GM21723 (cell line): ENCODE results near the gene RFTN1.

Experiments used
- ATAC-seq: cut with Tn5 transposase; IDR thresholded peaks from one replicate; pipeline ENCODE4 v1.9.1; 2021; ENCODE audit warnings: mild to moderate bottlenecking, moderate library complexity; ENCODE audit not compliant: unreplicated experiment

The RFTN1 gene

DNA sequence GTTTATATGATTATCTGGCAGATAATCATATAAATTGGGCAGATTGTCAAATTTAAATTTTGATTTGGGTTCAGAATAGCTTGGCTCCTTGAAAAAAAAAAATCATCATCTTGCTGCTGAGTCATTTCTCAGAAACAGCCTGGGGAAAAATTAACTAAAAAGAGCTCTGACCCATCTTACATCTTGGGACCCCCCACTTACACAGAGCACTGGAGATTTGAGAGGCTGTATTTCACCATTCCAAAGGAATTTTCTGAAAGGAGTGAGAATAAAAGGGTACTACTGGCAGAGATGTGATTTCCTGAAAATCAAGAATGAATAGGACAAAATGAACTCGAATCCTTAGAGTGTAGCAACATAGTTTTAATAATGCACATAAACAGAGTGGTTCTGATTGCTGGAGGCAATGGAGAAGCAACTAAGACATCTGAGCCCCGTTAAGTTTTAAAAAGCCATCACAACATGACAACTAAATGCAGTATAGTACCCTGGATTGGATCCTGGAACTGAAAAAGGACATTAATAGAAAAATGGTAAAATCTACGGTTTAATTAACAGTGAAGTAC, 97.5 kb downstream of the RFTN1 start:
- no peak for ATAC-seq

DNA sequence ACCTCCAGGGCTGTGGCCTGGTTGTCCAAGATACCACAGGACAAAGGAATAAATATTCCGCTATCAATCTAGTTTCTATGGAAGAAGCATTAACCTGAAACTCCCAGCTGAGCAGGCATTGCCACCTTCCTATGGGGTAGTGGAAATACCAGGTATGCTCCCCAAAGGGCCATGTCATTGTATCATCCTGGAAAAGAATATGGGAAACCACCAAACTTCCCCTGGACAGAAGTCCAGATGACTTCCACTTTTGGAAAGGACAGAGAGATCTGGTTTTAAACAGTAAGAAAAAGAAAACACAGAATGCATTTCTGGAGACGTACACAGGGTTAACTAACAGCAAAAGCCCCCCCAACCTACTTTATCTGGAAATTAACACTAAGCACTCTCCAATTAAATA, 100.2 kb downstream of the RFTN1 start:
- no peak for ATAC-seq

GRCh38 chr3:16412192-16412800, 101.2 kb downstream of the RFTN1 start:
- ATAC-seq = no peak

GRCh38 chr3:16411441-16411840, 102.1 kb downstream of the RFTN1 start:
- no peak for ATAC-seq

GRCh38 chr3:16410659-16411058, 102.8 kb downstream of the RFTN1 start:
- ATAC-seq = no peak

GRCh38 chr3:16409032-16409431, 104.5 kb downstream of the RFTN1 start:
- no peak for ATAC-seq

DNA sequence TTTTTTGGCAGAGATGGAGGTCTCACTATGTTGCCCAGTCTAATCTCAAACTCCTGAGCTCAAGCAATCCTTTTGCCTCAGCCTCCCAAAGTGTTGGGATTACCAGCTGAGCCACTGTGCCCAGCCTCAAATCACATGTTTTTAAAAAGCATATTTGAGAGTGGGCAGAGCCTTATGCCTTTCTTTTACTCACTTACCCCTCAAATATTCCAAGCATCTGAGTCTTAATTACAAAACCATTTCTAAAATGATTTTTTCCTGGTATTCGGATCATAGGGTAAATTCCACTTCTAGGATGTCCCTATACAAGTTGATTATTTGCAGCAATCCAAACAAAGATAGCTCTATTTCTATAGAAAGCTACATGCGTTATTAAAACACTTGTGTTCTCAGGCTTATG, 106.1 kb downstream of the RFTN1 start:
- ATAC-seq = no peak

- peak; percentile 55 for ATAC-seq
These were observed 106.9 kb downstream of the RFTN1 start for GRCh38 chr3:16406579-16406978.

GRCh38 chr3:16406166-16406565, 107.3 kb downstream of the RFTN1 start:
- ATAC-seq = no peak

DNA sequence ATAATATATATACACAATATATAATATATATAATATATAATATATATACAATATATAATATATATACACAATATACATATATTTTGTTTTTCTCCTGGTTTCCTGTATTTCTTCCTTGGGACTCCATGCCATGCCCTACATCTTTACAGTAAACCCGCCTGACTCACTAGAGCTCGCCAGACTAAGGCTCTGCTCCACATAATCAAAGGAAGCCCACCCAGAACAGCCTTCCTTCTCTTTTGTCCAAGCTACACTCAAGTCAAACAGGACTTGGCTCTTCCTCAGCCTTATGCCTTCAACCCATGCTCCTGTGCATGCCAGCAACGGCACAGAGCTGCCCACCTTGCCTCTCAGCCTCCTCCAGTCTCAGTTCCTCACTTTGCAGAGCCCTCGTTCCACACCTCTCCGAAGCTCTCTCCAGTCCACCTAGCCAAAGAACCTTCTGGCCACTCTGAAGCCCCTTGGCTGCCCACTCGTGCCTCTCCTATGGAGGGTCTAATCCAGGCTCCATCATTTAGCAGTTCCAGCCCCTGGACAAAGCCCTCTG, 109.1 kb downstream of the RFTN1 start:
- ATAC-seq = no peak

DNA sequence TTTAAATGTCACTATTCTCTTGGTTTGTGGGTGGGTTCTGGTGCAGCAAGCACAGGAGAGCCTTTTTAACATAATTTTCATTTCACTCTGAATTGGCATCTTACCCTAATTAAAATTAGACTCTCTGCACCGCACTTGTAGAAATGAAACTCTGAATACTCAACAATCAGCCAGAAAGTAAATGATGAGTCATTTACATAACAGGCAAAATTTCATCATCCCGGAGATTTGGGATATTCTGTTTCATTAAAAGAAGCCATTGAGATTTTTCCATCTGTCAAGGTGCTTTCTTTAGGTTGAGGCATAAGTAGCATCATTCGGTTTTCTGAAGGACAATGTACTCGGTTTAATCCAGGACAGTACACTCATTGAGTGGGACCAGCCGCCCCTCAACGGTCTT, 111.0 kb downstream of the RFTN1 start:
- no peak for ATAC-seq

DNA sequence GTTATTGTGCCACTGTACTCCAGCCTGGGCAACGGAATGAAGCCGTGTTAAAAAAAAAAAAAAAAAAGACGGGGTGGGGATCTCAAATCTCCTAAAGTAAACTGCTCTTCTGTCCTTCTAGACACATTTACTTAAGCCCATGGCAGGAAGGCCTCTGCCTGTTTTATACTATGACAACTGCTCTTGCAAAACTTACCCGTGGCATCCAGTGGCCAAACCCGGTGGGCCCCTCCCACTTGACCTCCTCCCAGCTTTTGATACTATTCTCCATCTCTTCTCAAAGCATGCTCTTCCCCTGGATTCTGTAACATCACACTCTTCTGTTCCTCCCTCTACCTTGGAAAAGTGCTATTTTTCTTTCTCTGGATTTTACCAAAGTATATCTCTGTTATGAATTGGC, 112.2 kb downstream of the RFTN1 start:
- no peak for ATAC-seq

- ATAC-seq = peak; percentile 18
These were observed 113.2 kb downstream of the RFTN1 start for GRCh38 chr3:16400106-16400931.

DNA sequence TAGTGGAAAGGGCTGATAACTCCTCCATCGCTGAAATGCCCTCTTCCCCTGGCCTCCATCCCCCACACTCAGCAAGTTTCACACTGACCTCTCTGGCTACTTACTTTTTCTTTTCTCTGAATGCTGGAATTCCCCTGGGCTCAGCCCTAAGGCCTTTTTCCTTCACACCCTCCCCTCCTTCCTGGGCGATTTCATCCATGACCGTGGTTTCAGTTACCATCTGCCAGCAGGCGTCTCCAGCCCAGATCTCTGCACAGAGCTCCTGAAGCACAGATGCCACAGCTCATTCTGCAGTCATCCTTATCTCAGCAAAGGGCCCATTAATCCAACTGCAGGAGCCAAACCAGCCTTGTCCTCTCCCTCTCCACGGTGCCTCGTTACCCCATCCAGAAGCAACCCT, 114.0 kb downstream of the RFTN1 start:
- ATAC-seq = peak; percentile 63

DNA sequence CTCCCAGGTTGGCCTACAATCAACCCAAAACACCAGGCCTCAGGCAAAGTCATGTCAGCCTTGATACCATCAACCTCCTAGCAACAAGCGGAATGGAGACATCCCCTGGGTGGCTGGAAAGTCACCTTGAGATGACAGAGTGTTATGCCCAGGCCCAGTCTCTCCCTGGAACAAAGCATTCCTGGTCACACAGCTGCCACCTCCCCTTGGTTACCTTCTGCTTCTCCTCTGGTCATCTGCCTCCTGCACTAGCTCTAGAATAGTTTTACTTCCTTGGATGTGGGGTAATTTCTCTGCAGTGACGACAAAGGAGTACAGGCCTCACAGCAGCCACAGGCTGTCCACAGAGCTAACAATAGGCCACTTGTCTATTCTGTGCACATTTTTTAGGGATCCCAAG, 114.9 kb downstream of the RFTN1 start:
- no peak for ATAC-seq

- ATAC-seq = no peak
These were observed 117.3 kb downstream of the RFTN1 start for GRCh38 chr3:16396202-16396601.

DNA sequence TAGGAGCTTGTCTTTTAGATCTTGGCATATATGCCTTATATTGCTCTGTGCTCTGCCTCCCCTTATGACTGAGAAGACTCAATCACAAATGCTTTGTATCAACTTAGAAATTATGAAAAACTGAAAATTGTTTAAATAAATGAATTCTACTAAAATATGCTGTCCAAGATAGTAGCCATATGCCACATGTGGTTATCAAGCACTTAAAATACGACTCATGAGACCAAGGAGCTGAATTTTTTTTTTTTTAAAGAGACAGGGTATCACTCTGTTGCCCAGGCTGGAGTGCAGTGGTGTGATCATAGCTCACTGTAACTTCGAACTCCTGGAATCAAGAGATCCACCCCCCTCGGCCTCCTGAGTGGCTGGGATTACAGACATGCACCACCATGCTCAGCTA, 118.3 kb downstream of the RFTN1 start:
- ATAC-seq = no peak

DNA sequence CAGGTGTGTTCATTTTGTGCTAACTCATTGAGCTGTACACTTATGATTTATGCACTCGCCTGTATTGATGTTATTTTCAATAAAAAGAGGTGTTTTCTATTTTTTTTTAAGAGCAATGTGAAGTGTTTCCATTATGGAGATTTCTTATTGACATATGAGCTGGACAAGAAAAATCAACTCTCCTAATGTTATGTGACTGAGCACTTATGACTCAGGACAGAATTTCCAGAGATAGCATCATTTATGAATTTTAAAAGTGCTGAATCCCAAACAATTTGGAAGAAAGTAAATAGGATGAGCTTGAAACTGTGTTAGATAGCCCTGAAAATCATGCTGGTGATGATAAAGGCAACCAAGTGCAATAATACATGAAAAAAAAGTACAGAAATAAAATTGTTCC, 118.9 kb downstream of the RFTN1 start:
- ATAC-seq = no peak

GRCh38 chr3:16392717-16393116, 120.8 kb downstream of the RFTN1 start:
- ATAC-seq = no peak

GRCh38 chr3:16392065-16392464, 121.4 kb downstream of the RFTN1 start:
- no peak for ATAC-seq

- ATAC-seq = no peak
These were observed 122.9 kb downstream of the RFTN1 start for GRCh38 chr3:16390581-16390980.

DNA sequence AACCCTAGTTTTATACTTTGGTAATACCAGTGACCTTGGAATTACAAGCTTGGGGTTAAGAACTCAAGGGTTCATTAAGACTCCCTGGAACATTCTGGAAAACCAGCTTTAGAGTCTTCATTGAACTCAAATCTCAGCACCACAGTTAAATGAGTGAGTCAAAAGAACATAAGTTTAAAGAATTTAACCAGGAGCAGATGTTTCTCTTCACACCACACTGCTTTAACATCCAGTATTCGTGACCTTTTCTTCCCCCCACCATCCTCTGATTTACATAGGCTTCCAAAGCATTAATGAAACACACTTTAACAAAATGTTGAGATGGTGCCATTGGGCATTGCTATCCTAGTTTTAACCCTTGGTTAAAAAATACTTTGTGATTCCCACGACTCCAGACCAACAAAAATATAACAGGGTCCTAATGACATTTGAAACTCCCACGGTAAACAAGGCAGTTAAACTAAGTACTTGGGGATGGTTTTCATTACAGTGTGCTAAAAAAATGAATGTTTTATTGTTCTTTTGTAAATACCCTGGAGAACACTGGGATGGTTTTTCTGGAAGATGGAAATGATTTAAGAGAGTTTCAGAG, 124.6 kb downstream of the RFTN1 start:
- ATAC-seq = no peak
